ENCODE measurements around the gene HAPLN3.

Gene HAPLN3

GRCh38 chr15:88891540-88892254 is 3.6 kb downstream of the HAPLN3 start:
- DNase-seq, result no peak

GRCh38 chr15:88890495-88890894 is 4.8 kb downstream of the HAPLN3 start:
- no peak for DNase-seq

GRCh38 chr15:88888719-88889118 is 6.6 kb downstream of the HAPLN3 start:
- no peak for DNase-seq

GRCh38 chr15:88887068-88887580 is 8.2 kb downstream of the HAPLN3 start:
- no peak for DNase-seq

GRCh38 chr15:88882785-88883184 is 12.6 kb downstream of the HAPLN3 start:
- no peak for DNase-seq

GRCh38 chr15:88881775-88882174 is 13.6 kb downstream of the HAPLN3 start:
- DNase-seq, result no peak

GRCh38 chr15:88880944-88881740 is 14.2 kb downstream of the HAPLN3 start:
- no peak for DNase-seq

- peak; percentile 19 to 35 for DNase-seq
Observed at GRCh38 chr15:88878720-88879184, 16.6 kb downstream of the HAPLN3 start.

- DNase-seq, result no peak
Observed at GRCh38 chr15:88877906-88878305, 17.4 kb downstream of the HAPLN3 start.

- no peak for DNase-seq
Observed at GRCh38 chr15:88877415-88877814, 17.9 kb downstream of the HAPLN3 start.

GRCh38 chr15:88876573-88876972 is 18.8 kb downstream of the HAPLN3 start:
- DNase-seq, result no peak

GRCh38 chr15:88874684-88875083 is 20.7 kb downstream of the HAPLN3 start:
- DNase-seq, result no peak

- DNase-seq, result no peak
Observed at GRCh38 chr15:88874275-88874674, 21.1 kb downstream of the HAPLN3 start.

GRCh38 chr15:88873786-88874185 is 21.6 kb downstream of the HAPLN3 start:
- no peak for DNase-seq

- no peak for DNase-seq
Observed at GRCh38 chr15:88872706-88873105, 22.6 kb downstream of the HAPLN3 start.

GRCh38 chr15:88872106-88872505 is 23.2 kb downstream of the HAPLN3 start:
- DNase-seq, result no peak

GRCh38 chr15:88871313-88871712 is 24.0 kb downstream of the HAPLN3 start:
- DNase-seq, result no peak

- no peak for DNase-seq
Observed at GRCh38 chr15:88866295-88866881, 29.0 kb downstream of the HAPLN3 start.

- DNase-seq, result no peak
Observed at GRCh38 chr15:88865498-88866099, 29.7 kb downstream of the HAPLN3 start.

- no peak for DNase-seq
Observed at GRCh38 chr15:88864861-88865497, 30.4 kb downstream of the HAPLN3 start.

GRCh38 chr15:88863412-88863811 is 31.9 kb downstream of the HAPLN3 start:
- DNase-seq, result no peak

GRCh38 chr15:88860212-88860611 is 35.1 kb downstream of the HAPLN3 start:
- DNase-seq, result no peak

GRCh38 chr15:88859550-88859949 is 35.8 kb downstream of the HAPLN3 start:
- no peak for DNase-seq
